Tongue (tissue), 2 donors: ENCODE data around the gene DNAJC1. TPM values are rescaled to one million over a fixed set of nuclear protein-coding genes. Genes with fewer than 3 reads are reported as not detected.

Experiments
- DNase-seq: peaks from one replicate; pipeline ENCODE4 v3.0.0-alpha.2; 2015
- total RNA-seq: library from RNA; depleted of rRNA; stranded (reverse); fragments of >200 nt; gene quantifications from one replicate; pipeline ENCODE4 v1.2.3, GENCODE V29; 2014

DNAJC1 gene
- total RNA-seq, 1 donor from 2014 or later, result 29.4 TPM

DNA sequence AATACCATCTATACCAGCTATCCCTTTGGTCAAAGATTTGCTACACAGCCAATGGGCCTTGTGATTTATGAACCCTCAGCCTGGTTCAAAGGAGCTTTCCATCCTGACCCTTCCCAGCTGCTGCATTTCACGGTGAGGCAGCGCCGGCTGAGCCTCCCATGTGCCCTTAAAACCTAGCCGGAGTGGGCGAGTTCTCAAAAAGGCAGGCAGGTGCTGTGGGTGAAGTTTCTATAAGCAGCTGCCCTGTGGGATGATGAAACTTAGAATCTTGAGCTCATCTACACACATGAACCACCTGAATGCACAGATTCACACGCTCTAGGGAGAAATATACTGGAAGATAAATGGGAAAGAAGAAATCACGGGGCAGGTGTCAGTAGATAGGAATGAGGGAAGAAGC is 244.8 kb downstream of the DNAJC1 start:
- no peak for DNase-seq

DNA sequence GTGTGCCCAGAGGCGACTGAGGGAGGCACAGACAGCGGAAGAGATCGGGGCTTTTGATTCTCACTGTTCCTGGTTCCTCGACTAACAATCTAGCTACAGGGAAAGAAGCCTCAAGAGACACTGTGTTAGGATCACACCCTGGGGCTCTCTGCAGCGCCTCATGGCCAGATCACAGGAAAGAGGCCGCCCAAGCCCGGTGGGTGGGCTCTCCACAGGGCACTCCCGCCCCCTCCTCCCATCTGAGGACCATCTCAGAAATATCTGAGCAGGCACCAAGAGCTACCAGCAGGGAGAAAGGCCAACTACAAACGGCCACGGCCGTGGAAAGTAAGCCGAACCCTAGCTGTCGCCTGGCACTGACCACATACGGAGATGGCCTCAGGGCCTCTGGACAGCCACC is 245.3 kb downstream of the DNAJC1 start:
- DNase-seq, result no peak

DNA sequence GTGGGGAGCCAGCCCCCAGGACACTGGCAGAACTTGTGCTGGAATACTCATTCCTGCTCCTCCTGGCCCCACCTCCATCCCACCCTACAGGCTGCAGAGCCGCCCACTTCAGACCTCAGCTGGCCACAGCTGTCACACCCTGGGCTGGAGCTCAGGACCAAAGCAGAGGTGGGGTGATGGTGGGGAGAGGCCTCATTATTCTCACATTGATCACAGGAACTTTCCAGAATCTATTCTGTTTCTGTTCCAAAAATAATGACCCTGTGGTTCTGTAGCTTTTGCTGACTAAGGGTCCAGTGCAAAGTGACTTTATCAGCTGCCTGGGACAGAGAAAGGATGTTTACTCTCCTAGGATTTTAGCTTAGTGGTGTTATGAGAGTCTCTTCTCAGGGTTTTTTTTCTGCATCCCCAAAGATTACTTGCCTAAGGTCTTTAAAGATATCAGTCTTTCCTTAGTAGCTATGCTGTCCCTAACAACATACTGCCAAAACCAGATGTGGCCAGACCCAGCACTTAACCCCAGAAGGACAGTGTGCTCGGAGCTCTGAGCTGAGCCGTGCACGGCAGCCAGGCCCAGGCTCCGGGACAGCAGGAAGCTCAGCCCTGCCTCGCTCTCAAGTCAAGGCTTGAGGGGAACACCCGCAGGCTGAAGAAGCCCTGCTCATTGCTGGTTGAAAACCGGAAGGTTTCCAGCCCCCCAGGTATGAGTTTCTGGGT is 246.2 kb downstream of the DNAJC1 start:
- peak; percentile 60 for DNase-seq

DNA sequence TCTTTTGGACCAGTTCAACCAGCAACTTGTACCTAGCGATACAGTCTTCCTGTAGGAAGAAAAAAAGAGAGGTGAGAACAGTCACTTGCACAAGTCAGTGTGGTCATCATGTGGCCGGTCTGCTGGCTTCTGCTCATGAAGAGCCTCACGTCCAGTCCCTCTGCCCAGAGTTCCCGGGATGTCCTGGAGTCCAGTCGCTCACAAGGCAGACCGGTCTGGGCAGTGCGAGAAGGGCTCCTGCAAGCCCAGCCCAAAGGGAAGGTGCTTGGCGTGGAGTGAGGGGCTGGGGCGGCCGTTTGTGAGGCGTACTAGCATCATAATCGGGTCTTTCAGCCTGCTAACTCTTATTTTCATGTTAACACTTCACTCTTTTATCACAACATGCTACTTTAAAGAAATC is 246.8 kb downstream of the DNAJC1 start:
- no peak for DNase-seq

DNA sequence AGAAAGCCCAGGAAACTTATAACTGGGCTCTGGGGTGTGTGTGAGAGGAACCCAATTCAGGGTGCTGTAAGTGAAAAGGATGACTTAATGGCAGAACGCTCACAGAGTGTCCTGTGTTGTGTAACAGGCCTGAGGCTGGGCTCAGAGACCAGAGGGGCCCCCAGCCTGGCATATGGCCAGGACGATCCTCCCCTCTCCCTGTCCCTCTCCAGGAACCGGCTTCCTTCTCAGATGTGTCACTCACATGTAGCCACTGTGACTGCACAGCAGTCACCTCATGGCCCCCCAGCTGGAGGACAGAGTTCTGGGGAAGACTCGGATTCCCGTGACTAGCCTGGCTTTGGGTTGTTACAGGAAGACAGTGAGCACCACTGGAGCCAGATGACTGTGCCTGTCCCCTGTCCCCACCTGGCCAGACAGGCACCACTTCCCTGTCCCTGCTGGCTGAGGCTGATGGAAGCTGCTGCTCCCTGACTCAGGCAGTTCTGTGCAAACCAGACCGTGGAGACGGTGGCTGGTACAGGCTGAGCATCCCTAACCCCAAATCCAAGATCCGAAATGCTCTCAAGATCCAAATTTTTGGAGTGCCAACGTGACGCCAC is 249.0 kb downstream of the DNAJC1 start:
- peak; percentile 45 for DNase-seq

DNA sequence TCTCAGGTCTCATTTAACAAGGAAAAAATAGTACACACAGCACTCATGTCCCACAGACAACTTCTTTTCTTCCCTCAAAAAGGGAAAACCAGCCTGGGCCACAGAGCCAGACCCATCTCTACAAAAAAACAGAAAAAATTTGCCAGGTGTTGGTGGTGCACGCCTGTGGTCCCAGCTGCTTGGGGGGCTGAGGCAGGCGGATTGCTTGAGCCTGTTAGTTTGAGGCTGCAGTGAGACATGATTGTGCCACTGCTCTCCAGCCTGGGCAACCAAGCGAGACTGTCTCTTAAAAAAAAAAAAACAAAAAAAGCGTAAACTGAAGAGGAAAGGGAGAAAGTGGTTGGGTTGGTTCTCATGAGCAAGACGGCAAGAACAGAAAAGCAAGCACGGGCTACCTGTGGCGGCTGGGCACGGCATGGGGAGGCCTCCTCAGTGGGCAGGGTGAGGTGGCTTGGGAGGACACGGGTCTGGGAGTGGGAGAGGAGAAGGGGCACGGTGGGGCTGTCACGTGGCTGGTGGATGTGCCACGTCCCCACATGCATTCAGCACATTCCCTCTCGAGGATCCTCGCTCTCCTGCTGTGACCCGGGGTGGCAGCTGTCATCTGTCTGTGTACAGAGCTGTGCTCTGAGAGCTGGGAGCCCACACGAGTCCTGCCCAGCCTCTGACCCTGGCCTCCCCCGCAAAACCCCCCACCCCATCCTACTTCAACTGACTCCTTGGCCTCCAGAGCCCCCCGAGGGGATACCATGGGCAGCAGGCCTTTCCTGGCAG is 249.8 kb downstream of the DNAJC1 start:
- DNase-seq, result no peak

DNA sequence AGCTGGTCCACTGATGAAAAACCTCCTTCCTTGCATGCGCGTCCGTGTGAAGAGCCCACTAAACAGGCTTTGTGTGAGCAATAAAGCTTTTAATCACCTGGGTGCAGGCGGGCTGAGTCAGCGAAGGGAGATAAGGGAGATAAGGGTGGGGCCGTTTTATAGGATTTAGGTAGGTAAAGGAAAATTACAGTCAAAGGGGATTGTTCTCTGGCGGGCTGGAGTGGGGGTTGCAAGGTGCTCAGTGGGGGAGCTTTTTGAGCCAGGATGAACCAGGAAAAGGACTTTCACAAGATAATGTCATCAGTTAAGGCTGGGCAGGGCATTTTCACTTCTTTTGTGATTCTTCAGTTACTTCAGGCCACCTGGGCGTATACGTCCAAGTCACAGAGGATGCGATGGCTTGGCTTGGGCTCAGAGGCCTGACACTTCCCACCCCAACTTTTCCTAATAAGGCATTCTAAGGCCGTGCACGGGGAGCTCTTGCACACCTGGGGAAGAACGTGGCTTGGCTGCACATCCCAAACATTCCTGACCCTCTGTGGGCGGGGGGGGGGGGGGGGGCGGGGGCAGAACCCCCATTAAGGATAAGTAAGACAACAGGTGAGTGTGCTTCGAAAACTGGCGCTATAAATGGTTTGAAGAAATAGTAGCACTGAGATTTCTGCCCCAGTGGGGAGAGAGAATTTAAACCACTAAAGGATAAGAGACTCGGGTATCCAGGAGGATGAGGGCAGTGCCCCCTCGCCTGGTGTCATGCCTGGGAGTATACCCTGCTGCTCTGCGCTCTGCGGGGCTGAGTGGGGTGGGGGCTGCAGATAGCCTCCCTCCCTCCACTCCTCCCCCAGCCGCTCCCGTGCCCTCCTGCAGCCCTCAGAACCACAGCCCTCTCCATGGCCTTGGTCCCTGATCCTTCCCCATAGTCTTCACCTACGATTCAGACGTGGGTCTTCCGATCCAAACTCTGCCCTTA is 251.9 kb downstream of the DNAJC1 start:
- DNase-seq, result no peak

DNA sequence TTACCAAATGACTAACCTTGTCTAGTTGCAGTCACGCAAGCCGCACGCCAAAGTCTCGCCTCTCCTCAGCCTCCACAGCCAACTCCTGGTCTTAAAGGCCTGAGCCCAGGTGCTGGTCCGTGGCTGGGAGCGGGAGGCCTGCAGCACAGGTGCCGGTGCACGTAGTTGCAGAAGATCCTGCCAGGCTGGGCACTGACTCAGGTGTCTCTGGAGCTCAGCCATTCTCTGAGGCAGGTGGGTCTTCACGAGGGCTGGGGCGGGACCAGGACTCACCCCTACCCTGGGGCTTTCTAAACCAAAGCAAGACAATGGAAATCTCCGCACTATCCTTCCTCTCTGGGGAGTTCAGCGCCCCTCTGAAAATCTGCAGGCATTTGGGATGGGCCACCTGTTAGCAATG is 253.1 kb downstream of the DNAJC1 start:
- no peak for DNase-seq

DNA sequence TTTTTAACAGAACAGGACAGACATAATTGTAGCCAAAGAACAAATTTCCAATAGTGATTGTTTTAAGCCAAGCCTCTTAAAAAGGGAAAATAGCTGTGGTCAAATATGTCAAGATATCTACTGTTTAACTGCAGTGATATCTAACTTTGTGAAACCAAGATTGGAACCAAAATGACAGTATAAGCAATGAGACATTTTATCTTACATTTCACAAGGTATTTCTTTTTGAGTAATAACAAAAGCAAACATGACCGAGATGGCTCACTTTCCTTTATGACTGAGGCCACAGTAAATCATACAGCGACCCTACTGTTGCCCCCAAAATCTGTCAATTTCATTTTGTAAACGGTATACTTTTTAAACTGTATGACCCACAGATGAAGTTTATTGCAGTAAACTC is 253.7 kb downstream of the DNAJC1 start:
- DNase-seq, result no peak

DNA sequence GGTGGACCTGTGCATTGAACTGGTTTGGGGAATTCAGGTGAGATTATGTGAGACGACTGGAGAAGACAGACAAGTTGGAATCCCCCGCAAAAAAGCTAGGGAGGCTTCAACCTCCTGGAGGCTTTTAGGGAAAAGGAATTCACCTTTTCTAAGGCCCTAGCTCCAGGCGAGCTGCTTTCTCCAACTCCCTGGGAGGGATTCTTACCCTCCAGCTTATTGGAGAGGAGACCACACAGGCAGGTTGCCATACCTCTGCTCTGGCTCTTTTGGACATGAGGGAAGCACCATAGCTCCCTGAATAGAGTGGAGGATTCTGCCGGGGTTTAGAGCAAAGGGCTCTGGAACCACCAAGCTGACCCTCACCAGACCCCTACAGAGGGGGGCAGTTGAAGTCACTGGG is 255.7 kb downstream of the DNAJC1 start:
- DNase-seq, result no peak

DNA sequence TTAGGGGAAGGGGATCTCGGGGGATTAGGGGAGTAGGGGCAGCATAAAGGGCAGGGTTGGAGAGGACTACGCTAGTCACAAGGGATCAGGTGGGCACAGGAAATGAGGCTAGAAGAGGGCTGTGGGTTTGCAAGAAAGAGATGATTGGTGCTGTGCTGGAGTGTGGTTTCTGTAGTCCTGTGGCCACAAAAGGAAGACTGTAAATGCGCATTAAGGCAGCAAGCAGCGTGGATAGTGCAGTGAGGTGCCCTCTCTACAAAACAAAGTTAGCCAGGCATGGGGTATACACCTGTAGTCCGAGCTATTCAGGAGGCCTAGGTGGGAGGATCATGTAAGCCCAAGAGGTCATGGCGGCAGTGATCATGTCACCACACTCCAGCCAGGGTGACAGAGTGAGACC is 257.4 kb downstream of the DNAJC1 start:
- no peak for DNase-seq

DNA sequence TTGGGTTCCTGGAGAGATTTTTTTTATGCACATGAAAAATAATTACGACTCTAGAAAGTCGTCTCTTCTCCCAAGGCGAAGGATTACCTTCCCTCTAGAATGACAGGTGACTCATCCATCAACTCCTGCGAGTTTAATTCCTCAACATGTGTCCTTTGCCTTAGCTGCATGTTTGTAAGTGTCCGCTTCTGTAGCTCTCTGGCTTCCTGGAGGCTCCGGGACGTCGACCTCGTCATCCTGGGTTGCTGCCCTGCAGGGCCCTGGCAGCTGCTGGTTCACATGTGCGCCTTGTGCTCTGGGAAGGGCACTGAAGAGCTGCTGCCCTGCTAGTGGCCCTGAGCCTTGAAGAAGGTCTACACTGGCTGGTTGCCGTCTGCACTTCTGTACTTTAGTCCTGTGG is 259.3 kb downstream of the DNAJC1 start:
- no peak for DNase-seq

DNA sequence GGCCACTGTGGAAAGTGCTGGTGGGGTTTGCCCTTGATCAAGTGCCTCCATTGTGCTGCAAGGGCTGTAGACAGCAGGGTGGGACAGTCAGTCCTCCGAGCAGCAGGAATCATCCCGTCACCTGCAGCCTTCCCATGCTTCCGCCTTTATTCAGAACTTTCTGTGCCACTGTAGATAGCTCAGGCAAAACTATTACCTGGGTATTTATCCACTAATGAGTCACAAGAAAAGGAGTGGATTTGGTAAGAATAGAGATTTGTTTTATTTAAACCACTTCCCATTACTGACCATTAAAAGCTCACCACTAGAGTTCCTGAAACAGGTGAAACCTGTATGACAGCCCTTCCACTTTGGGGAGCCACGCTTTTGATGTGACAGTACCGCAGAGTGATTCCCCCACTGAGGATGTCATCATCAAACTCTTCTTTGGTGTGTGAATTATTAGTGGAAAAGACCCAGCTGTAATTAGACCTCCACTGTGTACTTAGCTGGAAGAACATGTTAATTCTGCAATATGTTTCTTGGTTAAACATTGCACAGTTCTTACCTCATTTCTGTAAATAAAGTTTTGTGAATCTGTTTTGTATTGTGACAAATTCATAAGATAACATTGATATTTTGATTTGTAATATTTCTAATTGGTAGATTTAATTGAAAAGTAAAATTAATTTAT is 260.7 kb downstream of the DNAJC1 start:
- no peak for DNase-seq

DNA sequence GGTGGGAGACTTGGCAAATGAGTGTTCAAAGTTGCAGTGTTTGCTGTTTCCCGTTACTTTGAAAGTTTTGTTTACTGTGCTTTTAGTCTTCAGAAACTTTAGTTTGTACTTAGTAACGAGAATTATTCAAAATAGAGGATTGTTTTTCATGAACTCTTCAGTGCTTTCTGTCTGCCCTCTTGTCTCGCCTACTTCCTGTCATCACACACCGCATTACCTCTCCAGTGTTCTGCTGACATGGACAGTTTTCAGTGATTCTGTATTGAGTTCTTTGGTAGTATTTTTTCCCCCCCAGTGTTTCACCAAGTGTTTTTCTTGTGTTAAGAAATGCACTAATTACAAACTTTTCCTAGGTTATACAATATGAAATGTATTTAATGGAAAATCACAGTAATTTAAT is 262.5 kb downstream of the DNAJC1 start:
- no peak for DNase-seq

DNA sequence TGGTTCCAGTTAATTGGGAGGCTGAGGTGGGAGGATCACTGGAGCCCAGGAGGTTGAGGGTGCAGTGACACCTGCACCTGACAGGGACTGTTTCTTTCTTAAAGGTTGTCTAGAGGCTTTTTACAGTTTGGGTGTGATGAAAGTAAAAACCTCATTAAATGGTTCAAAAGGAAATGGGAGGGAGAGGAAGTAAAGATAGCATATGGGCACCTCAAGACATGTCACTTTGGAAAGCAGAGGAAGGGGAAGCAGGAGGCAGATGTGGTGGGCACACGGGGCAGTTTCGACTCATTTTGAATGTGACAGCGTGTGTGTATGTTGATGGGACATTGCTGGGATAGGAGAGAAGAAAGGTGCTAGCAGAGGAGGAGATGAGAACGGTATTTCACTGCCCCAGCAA is 266.4 kb downstream of the DNAJC1 start:
- DNase-seq, result no peak

DNA sequence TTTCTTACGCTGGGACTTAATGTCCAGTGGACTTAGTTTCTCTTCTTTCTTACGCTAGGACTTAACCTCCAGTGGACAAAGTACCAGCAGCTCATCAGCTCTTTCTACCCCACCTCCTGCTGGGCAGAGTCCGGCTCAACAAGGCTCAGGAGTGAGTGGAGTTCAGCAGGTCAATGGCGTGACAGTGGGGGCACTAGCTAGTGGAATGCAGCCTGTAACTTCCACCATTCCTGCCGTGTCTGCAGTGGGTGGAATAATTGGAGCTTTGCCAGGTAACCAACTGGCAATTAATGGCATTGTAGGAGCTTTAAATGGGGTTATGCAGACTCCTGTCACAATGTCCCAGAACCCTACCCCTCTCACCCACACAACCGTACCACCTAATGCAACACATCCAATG is 269.8 kb downstream of the DNAJC1 start:
- peak; percentile 40 for DNase-seq

DNA sequence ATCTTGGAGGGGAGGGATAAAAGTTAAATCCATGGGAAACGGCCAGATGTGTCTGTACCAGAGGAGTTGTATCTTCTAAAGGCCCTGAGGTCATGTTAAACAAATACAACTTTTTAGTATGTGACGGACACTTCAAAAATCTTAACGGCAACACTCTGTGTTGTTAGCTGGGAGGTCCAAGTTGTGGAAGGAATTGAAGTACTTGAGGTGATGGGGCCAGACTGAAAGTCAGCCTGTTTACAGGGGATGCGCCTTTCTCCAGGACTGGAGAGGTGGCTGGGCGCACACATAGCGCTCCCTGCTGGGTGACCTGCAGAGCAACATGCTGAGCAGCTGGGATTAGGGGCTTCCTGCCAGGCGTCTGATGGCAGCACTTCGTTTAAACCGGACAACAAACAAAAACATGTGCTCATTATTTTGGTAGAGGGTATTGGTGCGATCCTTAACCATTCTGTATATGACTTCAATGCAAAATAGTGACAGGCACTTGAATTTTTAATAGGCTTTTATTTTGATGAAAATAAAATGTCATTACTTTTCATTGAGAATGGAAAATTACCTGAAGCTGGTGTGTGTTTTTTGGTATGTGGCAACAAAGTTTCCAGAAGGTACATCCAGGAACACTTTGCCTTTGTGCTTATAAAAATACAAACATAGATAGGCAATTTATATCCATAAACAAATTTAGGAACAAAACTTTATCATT is 271.3 kb downstream of the DNAJC1 start:
- peak; percentile 90 for DNase-seq

DNA sequence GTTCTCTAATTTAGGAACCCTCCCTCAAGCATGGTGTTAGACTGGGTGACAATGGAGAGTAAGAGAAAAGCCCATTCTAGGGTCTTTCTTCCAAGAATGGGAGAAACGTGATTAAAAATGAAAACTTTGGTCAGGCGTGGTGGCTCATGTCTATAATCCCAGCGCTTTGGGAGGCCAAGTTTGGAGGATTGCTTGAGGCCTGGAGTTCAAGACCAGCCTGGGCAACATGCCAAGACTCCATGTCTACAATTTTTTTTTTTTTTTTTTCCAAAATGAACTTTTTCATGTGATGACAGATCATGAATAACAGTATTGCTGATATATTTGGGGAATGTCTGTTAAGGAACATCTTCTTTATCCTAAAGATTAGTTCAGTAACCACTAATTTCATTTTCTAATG is 274.9 kb downstream of the DNAJC1 start:
- peak; percentile 34 for DNase-seq

DNA sequence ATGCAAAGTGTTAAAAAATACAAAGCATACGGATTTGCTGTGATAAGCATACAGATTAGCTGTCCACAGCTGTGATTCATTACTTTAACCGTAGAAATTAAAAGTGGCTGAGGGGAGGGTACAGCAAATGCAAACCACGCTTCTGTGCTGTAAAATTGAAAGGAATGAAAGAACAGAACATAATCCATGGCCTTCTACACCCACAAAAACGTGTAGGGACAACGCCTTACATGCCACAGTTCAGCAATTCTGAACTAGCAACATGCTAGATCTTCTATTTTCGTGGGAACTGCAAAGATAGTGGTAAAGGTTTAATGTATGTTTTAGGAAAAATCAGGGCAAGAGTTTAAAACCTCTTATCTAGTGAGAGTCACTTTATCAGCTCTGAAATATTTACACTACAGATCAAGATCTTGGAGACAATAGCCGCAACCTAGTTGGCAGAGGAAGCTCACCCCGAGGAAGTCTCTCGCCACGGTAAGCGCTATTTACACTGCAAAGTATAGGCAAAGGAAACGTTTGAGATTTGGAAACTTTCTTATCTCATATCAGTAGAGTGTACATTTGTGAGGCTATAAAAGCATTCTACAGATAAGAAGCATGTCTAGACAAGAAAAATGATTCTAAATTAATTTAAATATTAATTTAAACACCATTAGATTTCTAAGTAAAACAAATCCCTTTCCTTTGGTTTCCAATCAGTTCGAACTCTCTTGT is 275.9 kb downstream of the DNAJC1 start:
- peak; percentile 55 for DNase-seq

DNA sequence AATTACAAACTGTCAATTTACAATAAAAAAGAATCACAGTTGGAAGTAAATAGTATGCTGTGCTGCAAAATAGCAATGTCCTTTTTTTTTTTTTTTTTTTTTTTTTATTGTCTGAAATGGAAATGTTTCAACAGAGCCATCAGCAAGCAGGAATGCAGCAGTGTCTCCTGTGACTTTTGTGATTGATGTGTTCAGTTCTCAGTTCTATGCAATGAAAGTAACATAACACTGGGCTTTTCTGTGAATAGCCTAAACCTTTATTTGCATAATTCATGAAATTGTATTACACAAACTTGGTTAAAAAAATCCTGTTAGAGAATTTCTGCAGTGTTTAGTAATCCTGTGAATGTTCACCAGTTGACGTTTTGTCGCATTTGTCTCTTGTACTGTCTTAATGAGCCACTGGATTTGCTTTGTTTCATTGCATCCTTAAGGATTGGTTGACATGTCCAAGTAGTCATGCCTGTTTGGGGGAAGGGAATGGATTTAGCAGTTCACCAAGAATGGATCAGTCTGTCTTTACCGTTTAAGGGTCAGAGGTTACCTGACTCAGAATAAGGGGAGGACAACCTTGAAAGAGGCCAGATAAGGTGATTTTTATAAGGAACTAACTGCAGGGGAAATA is 276.8 kb downstream of the DNAJC1 start:
- no peak for DNase-seq
